PC-3 (cell line): ENCODE measurements around the gene LRP2.

Source experiments
- CTCF ChIP-seq: fragments of 300-600 bp; sonication (generic); conservative IDR thresholded peaks from 2 replicates; pipeline ENCODE4 v1.5.1; 2017; ENCODE audit warnings: antibody characterized with exemption, low read depth, mild to moderate bottlenecking, low read length
- EZH2phosphoT487 ChIP-seq: fragments of 300-600 bp; sonication (generic); IDR thresholded peaks from 2 replicates; pipeline ENCODE4 v1.6.1; 2018; ENCODE audit warnings: mild to moderate bottlenecking, antibody characterized with exemption, low read length, borderline replicate concordance

- TF ChIP-seq CTCF (no peak), EZH2phosphoT487 (no peak)
Measured at GRCh38 chr2:169339657-169340056, 22.7 kb downstream of the LRP2 start.
